IMR-90 (cell line): Measurements from ENCODE around the gene GABBR1. TPM values are rescaled to one million over a fixed set of nuclear protein-coding genes. Genes with fewer than 3 reads are reported as not detected.

Experiments used
- ATAC-seq: fragments of 200-7000 bp; cut with Tn5 transposase; 2 replicates; pipeline ENCODE4 v1.9.1; 2020; ENCODE audit warnings: low read depth, mild to moderate bottlenecking, moderate library complexity
- BruUV-seq: library from RNA; stranded (reverse); fragments of 400-500 nt; replicated peaks from 2 replicates; lab custom pipeline; 2021; lab: Mats Ljungman, UMichigan
- CTCF ChIA-PET: fragments of 300-600 bp; formaldehyde crosslinking; extraction: SDS; loops from one replicate; lab custom pipeline; 2021; ENCODE audit warnings: antibody characterized with exemption; lab: Yijun Ruan, JAX
- POLR2A ChIA-PET: fragments of 300-600 bp; sonication (Branson Sonifier 250); formaldehyde crosslinking; loops from one replicate; lab custom pipeline; 2022; ENCODE audit warnings: antibody characterized with exemption; ENCODE audit not compliant: unreplicated experiment; lab: Charles Lee
- DNase-seq: peaks from one replicate; pipeline ENCODE4 v3.0.0; 2013
- H2AFZ ChIP-seq: replicated peaks from 2 replicates; pipeline ENCODE3; 2013; ENCODE audit warnings: low read length, mild to moderate bottlenecking; ENCODE audit not compliant: poor library complexity
- H2AK5ac ChIP-seq: 2 replicates; pipeline ENCODE4 v1.6.1; 2013; ENCODE audit warnings: low read depth, low read length, inconsistent platforms
- H2AK9ac ChIP-seq: replicated peaks from 2 replicates; pipeline ENCODE3; 2013; ENCODE audit warnings: mild to moderate bottlenecking, low read depth, low read length, moderate library complexity; ENCODE audit not compliant: poor library complexity
- H2BK120ac ChIP-seq: 2 replicates; pipeline ENCODE4 v1.6.1; 2013; ENCODE audit warnings: low read depth, low read length, inconsistent platforms
- H2BK15ac ChIP-seq: 3 replicates; pipeline ENCODE4 v1.6.1; 2013; ENCODE audit warnings: low read depth, low read length, inconsistent platforms
- H2BK20ac ChIP-seq: 2 replicates; pipeline ENCODE4 v1.6.1; 2013; ENCODE audit warnings: low read depth, mild to moderate bottlenecking, inconsistent platforms, low read length, moderate library complexity
- H2BK5ac ChIP-seq: 2 replicates; pipeline ENCODE4 v1.6.1; 2013; ENCODE audit warnings: mild to moderate bottlenecking, low read depth, low read length, inconsistent platforms; ENCODE audit not compliant: poor library complexity, severe bottlenecking
- H3K14ac ChIP-seq: replicated peaks from 2 replicates; pipeline ENCODE4 v1.6.1; 2013; ENCODE audit warnings: low read depth, low read length, inconsistent platforms
- H3K18ac ChIP-seq: 2 replicates; pipeline ENCODE4 v1.6.1; 2013; ENCODE audit warnings: low read depth, low read length, control low read depth
- H3K23ac ChIP-seq: 2 replicates; pipeline ENCODE4 v1.6.1; 2013; ENCODE audit warnings: low read depth, low read length, inconsistent platforms
- H3K27ac ChIP-seq: 2 replicates; pipeline ENCODE4 v1.5.1; 2013; ENCODE audit warnings: mild to moderate bottlenecking, control low read depth, low read length; ENCODE audit not compliant: insufficient read depth
- H3K27me3 ChIP-seq: 2 replicates; pipeline ENCODE4 v1.6.1; 2013; ENCODE audit warnings: low read length; ENCODE audit not compliant: control insufficient read depth, insufficient read depth
- H3K36me3 ChIP-seq: 2 replicates; pipeline ENCODE4 v1.6.1; 2013; ENCODE audit warnings: low read length, mixed read lengths; ENCODE audit not compliant: control insufficient read depth, insufficient read depth
- H3K4ac ChIP-seq: 2 replicates; pipeline ENCODE4 v1.6.1; 2013; ENCODE audit warnings: low read depth, low read length, inconsistent platforms
- H3K4me1 ChIP-seq: 2 replicates; pipeline ENCODE4 v1.6.1; 2013; ENCODE audit warnings: low read length, mixed read lengths; ENCODE audit not compliant: control insufficient read depth, insufficient read depth
- H3K4me2 ChIP-seq: 2 replicates; pipeline ENCODE4 v1.6.1; 2013; ENCODE audit warnings: low read depth, mild to moderate bottlenecking, control low read depth, low read length, moderate library complexity
- H3K4me3 ChIP-seq: 2 replicates; pipeline ENCODE4 v1.5.1; 2013; ENCODE audit warnings: low read depth, mild to moderate bottlenecking, control low read depth, low read length, moderate library complexity; ENCODE audit not compliant: insufficient read depth
- H3K56ac ChIP-seq: 2 replicates; pipeline ENCODE4 v1.6.1; 2013; ENCODE audit warnings: low read length, inconsistent platforms; ENCODE audit not compliant: insufficient read depth; ENCODE audit errors: extremely low read depth
- H3K79me1 ChIP-seq, 2 experiments: 2 replicates each; pipeline ENCODE4 v1.6.1; 2013; ENCODE audit warnings: low read length in 2 of 2, inconsistent platforms in 1 of 2, low read depth in 1 of 2
- H3K9ac ChIP-seq: 2 replicates; pipeline ENCODE4 v1.6.1; 2013; ENCODE audit warnings: low read depth, low read length, control low read depth
- H3K9me1 ChIP-seq: 2 replicates; pipeline ENCODE4 v1.6.1; 2013; ENCODE audit warnings: low read length, inconsistent platforms; ENCODE audit not compliant: insufficient read depth
- H3K9me3 ChIP-seq: 2 replicates; pipeline ENCODE4 v1.6.1; 2013; ENCODE audit warnings: low read length; ENCODE audit not compliant: control insufficient read depth, insufficient read depth
- H4K20me1 ChIP-seq: 2 replicates; pipeline ENCODE4 v1.6.1; 2013; ENCODE audit warnings: low read length, inconsistent platforms; ENCODE audit not compliant: insufficient read depth
- H4K5ac ChIP-seq: 2 replicates; pipeline ENCODE4 v1.6.1; 2013; ENCODE audit warnings: mild to moderate bottlenecking, low read depth, low read length, control low read depth
- H4K8ac ChIP-seq, 2 experiments: 2 replicates each; pipeline ENCODE4 v1.6.1; 2013; ENCODE audit warnings: low read depth in 2 of 2, low read length in 2 of 2, control low read depth in 1 of 2, inconsistent platforms in 1 of 2
- H4K91ac ChIP-seq: 2 replicates; pipeline ENCODE4 v1.6.1; 2013; ENCODE audit warnings: low read depth, low read length, inconsistent platforms; ENCODE audit not compliant: insufficient read depth
- BHLHE40 ChIP-seq: fragments of 150-350 bp; IDR thresholded peaks from 2 replicates; pipeline ENCODE4 v1.6.1; 2016; ENCODE audit warnings: mild to moderate bottlenecking, low read depth, low read length
- CEBPB ChIP-seq: IDR thresholded peaks from 2 replicates; pipeline ENCODE4 v1.6.1; 2012; ENCODE audit warnings: low read depth, low read length, improper control_type of control experiment
- CHD1 ChIP-seq: IDR thresholded peaks from 2 replicates; pipeline ENCODE4 v1.6.1; 2012; ENCODE audit warnings: low read depth, low read length, improper control_type of control experiment
- CTCF ChIP-seq: conservative IDR thresholded peaks from 2 replicates; pipeline ENCODE4 v1.5.1; 2012; ENCODE audit warnings: mild to moderate bottlenecking, low read depth, low read length, improper control_type of control experiment
- ELK1 ChIP-seq: fragments of 150-350 bp; IDR thresholded peaks from 2 replicates; pipeline ENCODE4 v1.6.1; 2016; ENCODE audit warnings: low read depth, mild to moderate bottlenecking, low read length, moderate library complexity, borderline replicate concordance
- MAFK ChIP-seq: IDR thresholded peaks from 2 replicates; pipeline ENCODE4 v1.6.1; 2012; ENCODE audit warnings: low read depth, low read length, improper control_type of control experiment
- MAZ ChIP-seq: IDR thresholded peaks from 2 replicates; pipeline ENCODE4 v1.6.1; 2012; ENCODE audit warnings: low read depth, mild to moderate bottlenecking, low read length, improper control_type of control experiment, moderate library complexity, borderline replicate concordance
- MXI1 ChIP-seq: IDR thresholded peaks from 2 replicates; pipeline ENCODE4 v1.6.1; 2012; ENCODE audit warnings: low read depth, mild to moderate bottlenecking, low read length, moderate library complexity, borderline replicate concordance
- RCOR1 ChIP-seq: IDR thresholded peaks from 2 replicates; pipeline ENCODE4 v1.6.1; 2012; ENCODE audit warnings: mild to moderate bottlenecking, low read length, improper control_type of control experiment; ENCODE audit not compliant: insufficient replicate concordance
- SMC3 ChIP-seq: fragments of 150-350 bp; IDR thresholded peaks from 2 replicates; pipeline ENCODE4 v1.6.1; 2016; ENCODE audit warnings: low read depth, mild to moderate bottlenecking, antibody characterized with exemption, low read length, moderate library complexity
- USF2 ChIP-seq: fragments of 150-350 bp; IDR thresholded peaks from 2 replicates; pipeline ENCODE4 v1.6.1; 2017; ENCODE audit warnings: mild to moderate bottlenecking, antibody characterized with exemption, low read length, low read depth
- WGBS, 2 experiments: methylation state at CpG; one replicate each; pipeline versions ENCODE4 v1.1.5 to v1.1.7; 2013; ENCODE audit warnings: missing lambda C conversion rate in 2 of 2; ENCODE audit not compliant: insufficient read length in 1 of 2; ENCODE audit errors: extremely low coverage in 2 of 2; 5-methylcytosine and 5-hydroxymethylcytosine counted together
- dilution Hi-C: fragments of 300-500 bp; cut with HindIII; formaldehyde crosslinking; loops from one replicate; pipeline ENCODE4 v1.14.3; 2018; ENCODE audit warnings: low sequenced_read_pairs; ENCODE audit not compliant: unreplicated experiment
- in situ Hi-C: fragments of 300-500 bp; cut with MboI; formaldehyde crosslinking; loops from 3 replicates; pipeline ENCODE4 v1.14.3; 2019; ENCODE audit warnings: low sequenced_read_pairs, inconsistent platforms, mixed read lengths
- intact Hi-C: fragments of 100-400 bp; cut with micrococcal nuclease; formaldehyde crosslinking; loops from 2 replicates; pipeline ENCODE4 v1.10.0; 2022
- polyA plus RNA-seq, 3 experiments: library from polyadenylated mRNA; depleted of rRNA; stranded (reverse); fragments of >200 nt; gene quantifications; 2 replicates each; pipeline ENCODE4 v1.2.3, GENCODE V29; 2012; ENCODE audit warnings: low replicate concordance in 1 of 3
- total RNA-seq: library from RNA; depleted of rRNA; stranded (reverse); fragments of >200 nt; gene quantifications from 2 replicates; pipeline ENCODE4 v1.2.3, GENCODE V29; 2012

The GABBR1 gene
- total and polyA plus RNA-seq, 2 of the 4 experiments (the other 2 are of a cell fraction) = 5.9 to 31.5 TPM

GRCh38 chr6:29680416-29680815, 47.4 kb upstream of the GABBR1 start:
- Histone ChIP-seq H4K5ac (no peak overlapping the region), H3K27me3 (no peaks in the 10 kb centered on the region; the same call in 1 of the 2 replicates), H2BK5ac (no peak overlapping the region), H4K20me1 (no peaks in the 10 kb centered on the region), H2BK15ac (no peak overlapping the region), H2BK20ac (no peak overlapping the region), H3K4me2 (no peak overlapping the region), H3K4me3 (no peak overlapping the region), H2AK5ac (no peak overlapping the region), H3K36me3 (no peaks in the 10 kb centered on the region), H3K9me3 (no peaks in the 10 kb centered on the region), H2BK120ac (no peak overlapping the region), H2AK9ac (no peak overlapping the region), H3K9ac (no peak overlapping the region), H3K56ac (no peak overlapping the region), H3K23ac (no peak overlapping the region), H3K9me1 (no peaks in the 10 kb centered on the region), H3K79me1 (no peaks in the 10 kb centered on the region), H3K27ac (no peak overlapping the region), H3K4me1 (no peaks in the 10 kb centered on the region), H4K8ac (no peak overlapping the region), H4K91ac (no peak overlapping the region), H2AFZ (no peak overlapping the region), H3K18ac (no peak overlapping the region), H3K4ac (no peak overlapping the region), H3K14ac (no peak overlapping the region)
- BruUV-seq = no TSS peak
- TF ChIP-seq CTCF = no peak
- no peak for TF ChIP-seq MAZ
- no peak for TF ChIP-seq SMC3
- TF ChIP-seq CEBPB = no peak
- TF ChIP-seq ELK1 = no peak
- no peak for TF ChIP-seq MAFK
- no peak for TF ChIP-seq CHD1
- TF ChIP-seq RCOR1 = no peak
- TF ChIP-seq USF2 = no peak
- no peak for TF ChIP-seq MXI1
- no peak for TF ChIP-seq BHLHE40
- 89% methylated on average over 15 of the region's 24 CpGs; no CpG with 5 or more reads in 1 of the 2 experiments for WGBS, 2 experiments
- ATAC-seq (no peak), DNase-seq (no peak)
- in situ Hi-C loops = no loop called here
- dilution Hi-C loops = no loop called here
- intact Hi-C loops = no loop called here
- ChIA-PET CTCF (no interaction called here), POLR2A (no interaction called here)
